ENCODE measurements around the gene SORCS1.

DNA sequence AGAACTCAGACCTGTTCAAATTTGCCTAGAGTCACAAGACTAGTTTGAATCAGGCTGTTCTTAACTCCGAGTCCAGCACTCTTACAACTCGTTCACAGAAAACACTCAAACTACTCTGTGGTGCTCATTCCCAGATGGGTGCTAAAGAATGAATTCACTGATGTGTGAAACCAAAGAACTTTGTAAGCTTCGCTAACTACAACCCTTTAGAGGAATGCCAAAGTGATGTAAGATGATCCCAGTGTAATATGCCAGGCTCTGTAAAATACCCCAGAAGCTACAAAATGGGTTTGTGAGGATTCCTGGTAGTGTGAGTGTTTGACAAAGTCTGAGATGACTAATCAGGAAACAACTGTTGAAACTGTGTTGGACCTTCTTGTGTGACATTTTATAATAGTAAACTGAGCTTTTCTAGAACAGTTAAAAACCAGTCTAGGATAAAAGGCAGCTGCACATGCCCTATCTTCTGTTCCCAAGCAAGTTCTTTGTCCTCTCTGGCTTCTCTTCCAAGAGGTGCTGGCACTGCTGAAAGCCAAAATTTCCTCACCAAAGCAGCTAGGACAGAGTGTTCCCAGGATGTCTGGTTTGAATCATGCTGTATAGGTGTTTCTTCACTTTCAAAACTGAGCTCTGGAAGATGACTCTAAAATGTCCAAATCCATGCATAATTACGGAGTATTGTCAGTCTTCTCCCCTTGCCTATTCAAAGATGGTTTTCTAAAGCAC, 527.6 kb downstream of the SORCS1 start:
- no peak for TF ChIP-seq POLR2A (IDR thresholded peaks at IDR 0.05)
- TF ChIP-seq, protein P1, sequence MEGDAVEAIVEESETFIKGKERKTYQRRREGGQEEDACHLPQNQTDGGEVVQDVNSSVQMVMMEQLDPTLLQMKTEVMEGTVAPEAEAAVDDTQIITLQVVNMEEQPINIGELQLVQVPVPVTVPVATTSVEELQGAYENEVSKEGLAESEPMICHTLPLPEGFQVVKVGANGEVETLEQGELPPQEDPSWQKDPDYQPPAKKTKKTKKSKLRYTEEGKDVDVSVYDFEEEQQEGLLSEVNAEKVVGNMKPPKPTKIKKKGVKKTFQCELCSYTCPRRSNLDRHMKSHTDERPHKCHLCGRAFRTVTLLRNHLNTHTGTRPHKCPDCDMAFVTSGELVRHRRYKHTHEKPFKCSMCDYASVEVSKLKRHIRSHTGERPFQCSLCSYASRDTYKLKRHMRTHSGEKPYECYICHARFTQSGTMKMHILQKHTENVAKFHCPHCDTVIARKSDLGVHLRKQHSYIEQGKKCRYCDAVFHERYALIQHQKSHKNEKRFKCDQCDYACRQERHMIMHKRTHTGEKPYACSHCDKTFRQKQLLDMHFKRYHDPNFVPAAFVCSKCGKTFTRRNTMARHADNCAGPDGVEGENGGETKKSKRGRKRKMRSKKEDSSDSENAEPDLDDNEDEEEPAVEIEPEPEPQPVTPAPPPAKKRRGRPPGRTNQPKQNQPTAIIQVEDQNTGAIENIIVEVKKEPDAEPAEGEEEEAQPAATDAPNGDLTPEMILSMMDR (IDR thresholded peaks at IDR 0.05), result no peak

All from thyroid gland (tissue), 4 donors.